ENCODE results near the gene ZDBF2. TPM values are rescaled to one million over a fixed set of nuclear protein-coding genes. Genes with fewer than 3 reads are reported as not detected.
"Not testable (repeated sequence)": the region's sequence is repeated elsewhere in the genome, so short reads cannot be mapped to it uniquely, and the experiment has no call there.

Gene ZDBF2
- total RNA-seq: 21.0 TPM

GRCh38 chr2:206274434-206275311, at the start of gene ZDBF2:
Gene ZDBF2, plus strand, starts transcription at chr2:206274663. Its CDS starts 7,187 bp downstream, at chr2:206281850.
- Histone ChIP-seq H3K4me1 (ENCODE audit: insufficient read depth, low read length) (peaks cover 7% of the 10 kb centered on the region), H3K9me3 (ENCODE audit: low read depth, low read length) (no peaks in the 10 kb centered on the region), H3K4me3 (ENCODE audit: low read length) (peak within 1 kb of the TSS; percentile 44), H3K27me3 (ENCODE audit: insufficient read depth, low read length) (peaks cover 84% of the 10 kb centered on the region)

DNA sequence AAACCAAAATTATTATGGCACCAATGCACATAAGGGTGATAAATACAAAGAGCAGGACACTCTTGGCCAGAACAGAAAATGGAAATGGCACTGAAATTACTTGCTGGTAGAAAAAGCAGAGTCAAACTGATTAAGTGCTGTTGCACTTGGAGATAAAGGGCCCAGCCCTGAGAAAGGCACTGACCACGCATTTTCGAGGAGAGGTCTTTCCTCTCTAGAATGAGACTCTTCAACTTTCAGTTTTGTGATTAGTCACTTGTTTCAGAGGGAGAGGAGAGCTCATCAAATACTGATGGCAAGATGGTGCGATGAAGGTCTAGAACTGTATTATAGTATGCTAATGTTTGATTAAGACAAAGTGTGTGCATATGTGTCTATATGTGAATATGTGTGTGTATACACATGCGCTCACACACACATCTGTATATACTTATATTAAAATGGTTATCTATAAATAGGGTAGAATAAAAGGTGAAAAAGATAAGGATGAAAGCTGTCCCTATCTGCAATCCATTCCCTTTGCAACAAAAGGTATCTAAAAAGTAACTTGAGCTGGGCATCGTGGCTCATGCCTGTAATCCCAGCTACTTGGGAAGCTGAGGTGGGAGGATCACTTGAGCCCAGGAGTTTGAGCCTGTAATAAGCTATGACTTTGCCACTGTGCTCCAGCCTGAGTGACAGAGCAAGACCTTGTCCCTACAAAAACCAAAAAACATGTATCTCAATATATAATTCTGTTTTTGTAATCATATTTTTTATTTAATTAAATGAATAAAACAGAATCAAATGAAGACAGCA, 48.8 kb upstream of the ZDBF2 start:
- Histone ChIP-seq H3K4me3 (ENCODE audit: low read length) (no peak overlapping the region), H3K9me3 (ENCODE audit: low read depth, low read length) (peaks cover 6% of the 10 kb centered on the region), H3K4me1 (ENCODE audit: insufficient read depth, low read length) (no peaks in the 10 kb centered on the region), H3K27me3 (ENCODE audit: insufficient read depth, low read length) (peaks cover 5% of the 10 kb centered on the region)

GRCh38 chr2:206228636-206229035, 45.8 kb upstream of the ZDBF2 start:
- H3K4me3 ChIP-seq (ENCODE audit: low read length); H3K4me1 ChIP-seq (ENCODE audit: insufficient read depth, low read length); H3K27me3 ChIP-seq (ENCODE audit: insufficient read depth, low read length); H3K9me3 ChIP-seq (ENCODE audit: low read depth, low read length): not testable (repeated sequence)

GRCh38 chr2:206229642-206230041, 44.8 kb upstream of the ZDBF2 start:
- Histone ChIP-seq H3K4me3 (ENCODE audit: low read length) (no peak overlapping the region), H3K27me3 (ENCODE audit: insufficient read depth, low read length) (no peaks in the 10 kb centered on the region), H3K4me1 (ENCODE audit: insufficient read depth, low read length) (no peaks in the 10 kb centered on the region), H3K9me3 (ENCODE audit: low read depth, low read length) (no peaks in the 10 kb centered on the region)

- Histone ChIP-seq H3K4me1 (ENCODE audit: insufficient read depth, low read length) (no peaks in the 10 kb centered on the region), H3K27me3 (ENCODE audit: insufficient read depth, low read length) (no peaks in the 10 kb centered on the region), H3K4me3 (ENCODE audit: low read length) (no peak overlapping the region), H3K9me3 (ENCODE audit: low read depth, low read length) (no peaks in the 10 kb centered on the region)
These were observed 44.3 kb upstream of the ZDBF2 start for GRCh38 chr2:206230060-206230762.

- H3K4me3 ChIP-seq (ENCODE audit: low read length): no peak overlapping the region
- H3K27me3 ChIP-seq (ENCODE audit: insufficient read depth, low read length): no peaks in the 10 kb centered on the region
- H3K4me1 ChIP-seq (ENCODE audit: insufficient read depth, low read length): no peaks in the 10 kb centered on the region
- no peaks in the 10 kb centered on the region for H3K9me3 ChIP-seq (ENCODE audit: low read depth, low read length)
These were observed 42.7 kb upstream of the ZDBF2 start for GRCh38 chr2:206231669-206232286.

- Histone ChIP-seq H3K4me3 (ENCODE audit: low read length) (no peak overlapping the region), H3K27me3 (ENCODE audit: insufficient read depth, low read length) (no peaks in the 10 kb centered on the region), H3K4me1 (ENCODE audit: insufficient read depth, low read length) (no peaks in the 10 kb centered on the region), H3K9me3 (ENCODE audit: low read depth, low read length) (no peaks in the 10 kb centered on the region)
These were observed 42.0 kb upstream of the ZDBF2 start for GRCh38 chr2:206232287-206233035.

DNA sequence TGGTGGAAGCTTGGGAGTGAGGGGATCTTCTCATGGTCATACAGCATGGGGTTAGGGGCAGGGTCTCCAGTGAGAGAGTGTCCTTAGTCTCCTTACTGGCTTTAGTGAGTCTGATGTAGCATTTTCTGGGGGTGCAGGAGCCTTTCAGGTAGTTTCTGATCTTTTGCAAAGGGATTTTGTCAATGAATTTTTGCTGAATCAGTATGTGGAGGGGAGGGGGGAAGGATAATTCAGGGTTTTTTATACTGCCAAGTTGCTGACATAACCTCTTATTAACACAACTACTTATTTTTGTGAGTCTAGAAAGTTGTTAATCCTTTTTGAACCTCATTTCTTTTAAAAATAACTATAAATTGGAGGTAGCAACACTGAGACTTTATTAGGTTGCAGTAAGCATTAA, 35.3 kb upstream of the ZDBF2 start:
- Histone ChIP-seq H3K27me3 (ENCODE audit: insufficient read depth, low read length) (no peaks in the 10 kb centered on the region), H3K4me3 (ENCODE audit: low read length) (no peak overlapping the region), H3K9me3 (ENCODE audit: low read depth, low read length) (no peaks in the 10 kb centered on the region), H3K4me1 (ENCODE audit: insufficient read depth, low read length) (no peaks in the 10 kb centered on the region)

DNA sequence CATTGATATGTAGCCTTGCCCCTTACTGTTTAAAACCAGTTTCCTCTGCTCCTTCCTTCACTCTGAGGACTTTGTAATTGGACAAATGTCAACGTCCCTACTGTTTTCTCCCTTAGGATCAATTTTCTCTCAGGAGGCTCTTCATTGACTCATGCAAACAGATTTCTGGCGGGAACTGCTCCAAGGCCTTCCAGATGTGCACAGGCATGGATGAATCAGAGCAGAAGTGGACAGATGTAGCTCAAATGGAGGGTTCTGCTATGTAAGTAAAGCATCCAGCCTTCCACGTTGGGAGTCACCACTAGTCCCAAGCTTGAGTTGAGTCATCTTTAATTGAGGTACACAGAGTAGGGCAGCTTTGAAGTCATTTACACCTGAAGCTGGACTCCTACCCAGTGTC, 34.1 kb upstream of the ZDBF2 start:
- Histone ChIP-seq H3K9me3 (ENCODE audit: low read depth, low read length) (no peaks in the 10 kb centered on the region), H3K4me1 (ENCODE audit: insufficient read depth, low read length) (peaks cover 8% of the 10 kb centered on the region), H3K4me3 (ENCODE audit: low read length) (no peak overlapping the region), H3K27me3 (ENCODE audit: insufficient read depth, low read length) (no peaks in the 10 kb centered on the region)

DNA sequence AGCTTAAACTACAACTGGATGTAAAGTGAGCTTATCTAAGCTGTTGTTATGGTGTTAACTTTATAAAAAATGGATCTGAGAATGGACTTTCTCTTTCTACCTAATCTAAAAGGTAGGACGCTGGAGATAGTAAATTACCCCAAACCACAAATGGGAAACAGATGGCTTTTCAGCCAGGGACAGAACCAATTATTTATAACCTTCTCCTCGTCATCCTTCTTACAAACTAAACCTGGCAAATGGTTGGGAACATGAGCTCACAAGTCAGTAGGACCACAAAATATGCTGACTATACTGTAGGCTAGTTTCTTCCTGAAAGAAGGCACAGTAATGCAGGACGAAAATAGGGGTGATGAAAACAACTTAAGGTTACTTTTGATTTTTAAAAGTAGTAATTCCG, 32.7 kb upstream of the ZDBF2 start:
- Histone ChIP-seq H3K4me1 (ENCODE audit: insufficient read depth, low read length) (peaks cover 19% of the 10 kb centered on the region), H3K4me3 (ENCODE audit: low read length) (no peak overlapping the region), H3K27me3 (ENCODE audit: insufficient read depth, low read length) (no peaks in the 10 kb centered on the region), H3K9me3 (ENCODE audit: low read depth, low read length) (no peaks in the 10 kb centered on the region)

DNA sequence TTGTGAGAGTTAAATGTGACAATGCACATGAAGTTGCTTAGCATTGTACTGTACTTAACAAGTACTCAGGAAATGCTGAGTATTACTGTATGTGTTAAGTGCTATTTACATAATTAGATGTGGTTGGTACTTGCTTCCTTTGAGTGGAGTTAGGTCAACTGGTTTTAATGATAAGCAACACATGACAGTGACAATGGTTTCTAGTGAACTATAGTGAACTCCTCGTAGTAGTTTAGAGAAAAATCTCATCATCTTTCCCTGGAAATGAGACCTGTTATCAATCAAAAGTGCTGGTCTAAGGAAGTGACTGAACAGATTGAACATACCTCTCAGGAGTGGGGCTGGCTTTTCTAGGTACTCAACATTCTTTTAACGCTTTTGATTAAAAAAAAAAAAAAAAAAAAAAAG, 29.2 kb upstream of the ZDBF2 start:
- H3K27me3 ChIP-seq (ENCODE audit: insufficient read depth, low read length): peaks cover 10% of the 10 kb centered on the region
- no peaks in the 10 kb centered on the region for H3K9me3 ChIP-seq (ENCODE audit: low read depth, low read length)
- peaks cover 19% of the 10 kb centered on the region for H3K4me1 ChIP-seq (ENCODE audit: insufficient read depth, low read length)
- no peak overlapping the region for H3K4me3 ChIP-seq (ENCODE audit: low read length)

GRCh38 chr2:206250041-206250897, 24.2 kb upstream of the ZDBF2 start:
- Histone ChIP-seq H3K4me1 (ENCODE audit: insufficient read depth, low read length) (peaks cover 11% of the 10 kb centered on the region), H3K27me3 (ENCODE audit: insufficient read depth, low read length) (peaks cover 49% of the 10 kb centered on the region), H3K4me3 (ENCODE audit: low read length) (peak overlapping the region; percentile 19), H3K9me3 (ENCODE audit: low read depth, low read length) (no peaks in the 10 kb centered on the region)

DNA sequence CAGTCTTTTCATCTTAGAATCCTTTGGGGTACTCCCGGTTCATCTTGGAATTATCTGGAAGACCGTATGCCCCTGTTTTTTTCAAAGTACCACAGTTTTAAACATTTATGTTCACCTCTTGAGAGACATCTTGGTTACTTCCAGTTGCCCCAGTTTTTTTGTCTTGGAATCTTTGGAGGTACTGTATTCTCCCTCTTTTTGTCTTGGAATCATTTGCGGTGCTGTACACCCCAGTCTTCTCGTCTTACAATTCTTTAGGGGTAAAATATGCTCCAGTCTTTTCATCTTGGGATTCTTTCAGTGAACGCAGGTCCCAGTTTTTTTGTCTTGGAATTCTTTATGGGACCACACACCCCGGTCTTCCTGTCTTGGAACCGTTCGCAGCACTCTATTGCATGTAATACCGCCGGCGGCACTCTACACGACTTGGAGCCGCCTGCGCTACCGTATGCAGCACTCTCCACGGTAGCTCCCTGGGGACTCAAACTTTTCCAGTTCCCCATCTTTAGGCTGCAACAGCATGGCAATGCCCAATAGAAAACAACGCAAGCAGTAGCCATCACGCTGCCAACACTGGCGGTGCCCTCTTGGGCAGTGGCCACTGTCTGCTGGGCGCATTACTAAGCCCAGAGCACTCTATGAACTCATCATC, 21.2 kb upstream of the ZDBF2 start:
- Histone ChIP-seq H3K27me3 (ENCODE audit: insufficient read depth, low read length) (peaks cover 73% of the 10 kb centered on the region), H3K9me3 (ENCODE audit: low read depth, low read length) (no peaks in the 10 kb centered on the region), H3K4me3 (ENCODE audit: low read length) (no peak overlapping the region), H3K4me1 (ENCODE audit: insufficient read depth, low read length) (no peaks in the 10 kb centered on the region)

All from mononuclear cell (primary cell).